Endodermal cell (in vitro differentiated cells): ENCODE data around the gene AGRN. TPM values are rescaled to one million over a fixed set of nuclear protein-coding genes. Genes with fewer than 3 reads are reported as not detected.
"Not testable (repeated sequence)": the region's sequence is repeated elsewhere in the genome, so short reads cannot be mapped to it uniquely, and the experiment has no call there.

Source experiments
- DNase-seq: peaks from one replicate; pipeline ENCODE4 v3.0.0-alpha.2; 2017
- H3K27ac ChIP-seq: 2 replicates; pipeline ENCODE4 v1.5.1; 2013; ENCODE audit warnings: mild to moderate bottlenecking, low read depth, low read length, moderate library complexity
- H3K27me3 ChIP-seq: 2 replicates; pipeline ENCODE4 v1.6.1; 2013; ENCODE audit warnings: mild to moderate bottlenecking, low read length, moderate library complexity; ENCODE audit not compliant: insufficient read depth, control insufficient read depth, poor library complexity, severe bottlenecking
- H3K36me3 ChIP-seq: 2 replicates; pipeline ENCODE4 v1.7.0; 2013; ENCODE audit warnings: mild to moderate bottlenecking, low read length, moderate library complexity; ENCODE audit not compliant: control insufficient read depth, insufficient read depth
- H3K4me1 ChIP-seq: one replicate; pipeline ENCODE4 v1.7.0; 2013; ENCODE audit warnings: low read length; ENCODE audit not compliant: control insufficient read depth, insufficient read depth
- H3K4me3 ChIP-seq: 2 replicates; pipeline ENCODE4 v1.5.1; 2013; ENCODE audit warnings: mild to moderate bottlenecking, low read length, moderate library complexity
- H3K9ac ChIP-seq: 2 replicates; pipeline ENCODE4 v1.6.1; 2013; ENCODE audit warnings: mild to moderate bottlenecking, low read length, moderate library complexity; ENCODE audit not compliant: poor library complexity, severe bottlenecking; ENCODE audit errors: extremely low read depth
- H3K9me3 ChIP-seq: 2 replicates; pipeline ENCODE4 v1.6.1; 2013; ENCODE audit warnings: mild to moderate bottlenecking, low read length, moderate library complexity; ENCODE audit not compliant: control insufficient read depth
- H3K27ac Mint-ChIP-seq: 2 replicates; pipeline ENCODE4 v1.8.0; 2020; ENCODE audit warnings: mixed read lengths
- H3K27me3 Mint-ChIP-seq: 2 replicates; pipeline ENCODE4 v1.8.0; 2021; ENCODE audit warnings: mild to moderate bottlenecking, mixed read lengths; ENCODE audit not compliant: insufficient read depth
- H3K36me3 Mint-ChIP-seq: 2 replicates; pipeline ENCODE4 v1.8.0; 2020; ENCODE audit warnings: low read depth, mixed read lengths
- H3K4me1 Mint-ChIP-seq: 2 replicates; pipeline ENCODE4 v1.8.0; 2020; ENCODE audit warnings: mixed read lengths
- H3K4me3 Mint-ChIP-seq: 2 replicates; pipeline ENCODE4 v1.8.0; 2020; ENCODE audit warnings: mild to moderate bottlenecking, moderate library complexity, mixed read lengths
- H3K9me3 Mint-ChIP-seq: 2 replicates; pipeline ENCODE4 v1.8.0; 2020; ENCODE audit warnings: mild to moderate bottlenecking, mixed read lengths
- WGBS, 2 experiments: methylation state at CpG; one replicate each; pipeline versions ENCODE4 v1.1.5 to v1.1.7; 2013; ENCODE audit warnings: missing lambda C conversion rate in 2 of 2, mixed read lengths in 1 of 2; ENCODE audit not compliant: insufficient coverage in 1 of 2, insufficient read length in 1 of 2; 5-methylcytosine and 5-hydroxymethylcytosine counted together
- total RNA-seq, 2 donors: library from RNA; stranded (reverse); fragmentation: NEBNext Ultra II Directional in 1 of 2; extraction: Animal tissue kit (Norgen Biotek cat#: 25700) in 1 of 2; gene quantifications; 2 replicates in 1 of 2; 3 replicates in 1 of 2; pipeline ENCODE4 v1.2.1, GENCODE V29; 2021
- TF ChIP-seq, protein P1 (sequence below): fragments of 200-600 bp; sonication (generic); conservative IDR thresholded peaks from 2 replicates; pipeline ENCODE4 v1.5.0; 2021; ENCODE audit warnings: antibody characterized with exemption, mild to moderate bottlenecking

Gene AGRN
- total RNA-seq, 2 donors from 2014 or later = 269 to 288 TPM

- Histone ChIP-seq H3K27me3 (no peaks in the 10 kb centered on the region), H3K4me3 (no peak overlapping the region), H3K36me3 (no peaks in the 10 kb centered on the region), H3K9ac (no peak overlapping the region), H3K4me1 (peaks cover 1% of the 10 kb centered on the region), H3K9me3 (no peaks in the 10 kb centered on the region), H3K27ac (no peak overlapping the region)
- no peaks in the 10 kb centered on the region for H3K36me3 Mint-ChIP-seq
- H3K27ac Mint-ChIP-seq = no peak overlapping the region
- TF ChIP-seq, protein P1, sequence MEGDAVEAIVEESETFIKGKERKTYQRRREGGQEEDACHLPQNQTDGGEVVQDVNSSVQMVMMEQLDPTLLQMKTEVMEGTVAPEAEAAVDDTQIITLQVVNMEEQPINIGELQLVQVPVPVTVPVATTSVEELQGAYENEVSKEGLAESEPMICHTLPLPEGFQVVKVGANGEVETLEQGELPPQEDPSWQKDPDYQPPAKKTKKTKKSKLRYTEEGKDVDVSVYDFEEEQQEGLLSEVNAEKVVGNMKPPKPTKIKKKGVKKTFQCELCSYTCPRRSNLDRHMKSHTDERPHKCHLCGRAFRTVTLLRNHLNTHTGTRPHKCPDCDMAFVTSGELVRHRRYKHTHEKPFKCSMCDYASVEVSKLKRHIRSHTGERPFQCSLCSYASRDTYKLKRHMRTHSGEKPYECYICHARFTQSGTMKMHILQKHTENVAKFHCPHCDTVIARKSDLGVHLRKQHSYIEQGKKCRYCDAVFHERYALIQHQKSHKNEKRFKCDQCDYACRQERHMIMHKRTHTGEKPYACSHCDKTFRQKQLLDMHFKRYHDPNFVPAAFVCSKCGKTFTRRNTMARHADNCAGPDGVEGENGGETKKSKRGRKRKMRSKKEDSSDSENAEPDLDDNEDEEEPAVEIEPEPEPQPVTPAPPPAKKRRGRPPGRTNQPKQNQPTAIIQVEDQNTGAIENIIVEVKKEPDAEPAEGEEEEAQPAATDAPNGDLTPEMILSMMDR = no peak
- no peaks in the 10 kb centered on the region for H3K9me3 Mint-ChIP-seq
- peaks cover 17% of the 10 kb centered on the region for H3K4me1 Mint-ChIP-seq
- peaks cover 29% of the 10 kb centered on the region for H3K27me3 Mint-ChIP-seq
- H3K4me3 Mint-ChIP-seq = no peak overlapping the region
- peak; percentile 25 for DNase-seq
- 85 to 89% methylated on average over 13 to 14 of the region's 14 CpGs for WGBS, 2 experiments
Measured at GRCh38 chr1:1011396-1011949, 8.4 kb upstream of the AGRN start.

DNA sequence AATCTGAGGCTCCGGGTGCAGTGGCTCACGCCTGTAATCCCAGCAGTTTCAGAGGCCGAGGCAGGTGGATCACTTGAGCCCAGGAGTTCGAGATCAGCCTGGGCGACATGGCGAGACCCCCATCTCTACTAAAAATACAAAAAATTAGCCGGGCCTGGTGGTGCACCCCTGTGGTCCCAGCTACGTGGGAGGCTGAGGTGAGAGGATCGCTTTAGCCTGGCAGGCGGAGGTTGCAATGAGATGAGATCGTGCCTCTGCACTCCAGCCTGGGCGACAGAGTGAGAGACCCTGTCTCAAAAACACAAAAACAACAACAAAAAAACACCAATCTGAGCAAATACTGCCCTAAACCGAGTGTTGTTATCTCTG is 7.2 kb upstream of the AGRN start:
- H3K9ac ChIP-seq = peak overlapping the region; percentile 61
- H3K4me1 ChIP-seq, H3K27me3 ChIP-seq, H3K9me3 ChIP-seq, H3K9me3 Mint-ChIP-seq, H3K36me3 Mint-ChIP-seq, H3K27ac ChIP-seq, H3K36me3 ChIP-seq: not testable (repeated sequence)
- peak overlapping the region; percentile 77 for H3K4me3 ChIP-seq
- Mint-ChIP-seq H3K27ac (peak overlapping the region; percentile 96), H3K4me3 (peak overlapping the region; percentile 74), H3K4me1 (peaks cover 14% of the 10 kb centered on the region), H3K27me3 (peaks cover 29% of the 10 kb centered on the region)
- DNase-seq = peak; percentile 55
- 87% methylated on average over 13 of the region's 13 CpGs; no CpG with 5 or more reads in 1 of the 2 experiments for WGBS, 2 experiments

- 12 to 27% methylated on average over 7 to 30 of the region's 30 CpGs for WGBS, 2 experiments
- H3K4me3 Mint-ChIP-seq = peak within 1 kb of the TSS; percentile 74
Measured at GRCh38 chr1:1013105-1013921, 6.6 kb upstream of the AGRN start, which contains the start of gene ISG15. TSS of gene ISG15 (plus strand) at chr1:1013497. CDS start at chr1:1013574, 77 bp downstream.

More at GRCh38 chr1:1013105-1013921, 6.6 kb upstream of the AGRN start, which contains the start of gene ISG15:
- H3K27ac Mint-ChIP-seq = peak within 1 kb of the TSS; percentile 96
- H3K4me1 Mint-ChIP-seq = peaks cover 14% of the 10 kb centered on the region
- H3K36me3 ChIP-seq = no peaks in the 10 kb centered on the region
- H3K27me3 ChIP-seq = no peaks in the 10 kb centered on the region
- H3K27ac ChIP-seq = no peak within 1 kb of the TSS
- H3K9me3 ChIP-seq = no peaks in the 10 kb centered on the region
- H3K27me3 Mint-ChIP-seq = peaks cover 24% of the 10 kb centered on the region
- peak within 1 kb of the TSS; percentile 61 for H3K9ac ChIP-seq
- TF ChIP-seq, protein P1 = no peak
- peak; percentile 95 for DNase-seq
- H3K4me1 ChIP-seq = no peaks in the 10 kb centered on the region
- peak within 1 kb of the TSS; percentile 77 for H3K4me3 ChIP-seq
- no peaks in the 10 kb centered on the region for H3K9me3 Mint-ChIP-seq
- H3K36me3 Mint-ChIP-seq = no peaks in the 10 kb centered on the region
